NK-92 (cell line): ENCODE measurements around the gene NFAT5.
"Not testable (repeated sequence)": the region's sequence is repeated elsewhere in the genome, so short reads cannot be mapped to it uniquely, and the experiment has no call there.

ENCODE experiments used
- DNase-seq: peaks from one replicate; lab custom pipeline; 2025; ENCODE audit not compliant: unreplicated experiment; lab: John Stamatoyannopoulos, UW

Gene NFAT5

GRCh38 chr16:69706256-69706974 is 140.6 kb downstream of the NFAT5 start:
- no peak for DNase-seq

GRCh38 chr16:69706975-69707340 is 141.2 kb downstream of the NFAT5 start:
- no peak for DNase-seq

- DNase-seq, result no peak
These were observed 142.3 kb downstream of the NFAT5 start for GRCh38 chr16:69707920-69708683.

DNA sequence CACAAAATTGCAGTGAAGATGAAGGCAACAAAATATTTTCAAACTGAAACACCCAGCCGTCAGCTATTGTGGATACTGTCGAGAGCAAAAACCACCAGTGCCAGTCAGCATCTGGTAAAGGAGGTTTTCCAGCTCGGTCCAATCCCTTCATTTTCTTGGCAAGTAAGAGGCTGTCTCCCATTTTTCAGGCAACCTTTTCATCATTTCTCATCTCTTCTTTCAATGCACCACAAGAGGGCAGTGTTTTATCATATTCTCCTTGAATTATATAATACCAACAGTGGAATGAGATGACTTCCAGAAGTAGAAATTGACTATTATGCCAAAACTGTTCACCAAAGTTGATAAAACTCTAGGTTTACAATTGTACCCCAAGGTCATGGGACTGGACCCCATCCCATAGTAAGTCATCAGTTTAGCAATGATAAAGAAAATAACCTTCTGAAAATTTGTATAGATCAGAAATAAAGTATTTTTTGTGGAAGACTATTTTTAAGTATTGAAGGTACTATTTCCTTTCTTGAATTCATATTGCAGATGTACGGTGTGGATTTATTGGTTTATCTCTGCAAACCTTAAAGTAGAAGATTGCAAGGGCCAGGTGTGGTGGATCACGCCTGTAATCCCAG is 143.8 kb downstream of the NFAT5 start:
- no peak for DNase-seq

GRCh38 chr16:69711115-69711740 is 145.5 kb downstream of the NFAT5 start:
- DNase-seq, result no peak

DNA sequence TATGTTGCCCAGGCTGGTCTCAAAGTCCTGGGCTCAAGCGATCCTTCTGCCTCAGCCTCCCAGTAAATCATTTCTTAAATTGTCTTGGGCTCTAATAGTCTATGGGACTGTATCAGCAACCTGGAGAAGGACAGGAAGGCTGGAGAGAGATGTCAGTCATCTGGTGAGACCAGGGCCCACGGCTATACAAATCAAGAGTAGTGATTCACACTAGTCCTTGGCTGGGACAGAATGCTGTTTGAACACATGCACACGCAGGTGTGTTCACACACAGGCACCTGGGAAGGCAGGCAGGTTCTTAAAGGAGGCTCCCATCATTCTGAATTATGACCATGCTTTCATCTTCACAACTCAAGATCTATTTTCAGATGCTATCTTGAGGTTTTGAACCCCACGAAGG is 146.5 kb downstream of the NFAT5 start:
- no peak for DNase-seq

DNA sequence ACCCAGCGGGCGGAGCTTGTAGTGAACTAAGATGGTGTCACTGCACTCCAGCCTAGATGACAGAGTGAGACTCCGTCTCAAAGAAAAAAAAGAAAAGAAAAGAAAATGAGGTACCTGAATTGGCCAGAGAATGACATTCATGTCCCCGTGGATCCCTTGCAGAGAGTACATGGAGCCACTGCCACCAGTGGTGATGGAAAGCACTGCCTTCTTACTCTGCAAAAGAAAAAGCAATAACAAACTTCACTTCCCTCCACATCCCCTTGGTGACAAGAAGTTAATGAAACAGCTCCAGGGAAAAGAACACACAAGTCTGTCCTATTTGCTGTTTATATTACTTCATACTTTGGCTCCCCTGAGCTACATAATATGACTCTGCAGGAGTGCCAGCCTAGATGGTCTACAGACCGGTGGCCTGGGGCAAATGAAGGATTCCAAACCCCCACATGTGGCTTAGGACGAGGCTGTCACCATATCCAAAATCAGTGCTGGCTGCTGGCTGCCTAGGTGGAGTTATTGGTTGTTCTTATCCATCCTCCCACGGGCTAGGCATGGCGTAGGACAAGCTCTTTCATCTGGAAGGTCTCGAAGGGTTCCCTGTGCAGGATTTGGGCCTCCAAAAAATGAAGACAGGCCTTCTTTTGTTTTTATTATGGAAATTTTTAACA is 147.3 kb downstream of the NFAT5 start:
- DNase-seq, result no peak

GRCh38 chr16:69717066-69717465 is 151.3 kb downstream of the NFAT5 start:
- no peak for DNase-seq

- no peak for DNase-seq
These were observed 152.5 kb downstream of the NFAT5 start for GRCh38 chr16:69718111-69718764.

DNA sequence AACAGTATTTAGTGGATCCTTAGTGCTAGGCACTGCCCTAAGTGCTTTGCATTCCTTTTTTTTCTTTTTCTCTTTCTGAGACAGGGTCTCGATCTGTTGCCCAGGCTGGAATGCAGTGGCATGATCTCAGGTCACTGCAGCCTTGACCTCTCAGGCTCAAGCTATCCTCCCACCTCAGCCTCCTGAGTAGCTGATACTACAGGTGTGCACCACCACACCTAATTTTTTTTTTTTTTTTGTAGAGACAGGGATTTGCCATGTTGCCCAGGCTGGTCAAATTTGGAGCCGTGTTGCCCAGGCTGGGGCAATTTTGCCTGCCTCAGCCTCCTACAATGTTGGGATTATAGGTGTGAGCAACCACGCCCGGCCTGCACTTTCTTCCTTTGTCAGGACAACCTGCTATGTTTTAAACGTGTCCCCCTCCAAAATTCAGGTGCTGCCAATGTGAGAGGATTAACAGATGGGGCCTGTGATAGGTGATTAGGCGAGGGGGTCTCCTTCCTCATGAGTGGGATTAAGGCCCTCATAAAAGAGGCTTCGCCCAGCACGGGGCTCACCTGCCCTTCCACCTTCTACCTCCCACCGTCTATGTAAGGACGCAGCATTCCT is 155.2 kb downstream of the NFAT5 start:
- DNase-seq, result no peak

GRCh38 chr16:69721441-69721957 is 155.7 kb downstream of the NFAT5 start:
- no peak for DNase-seq

DNA sequence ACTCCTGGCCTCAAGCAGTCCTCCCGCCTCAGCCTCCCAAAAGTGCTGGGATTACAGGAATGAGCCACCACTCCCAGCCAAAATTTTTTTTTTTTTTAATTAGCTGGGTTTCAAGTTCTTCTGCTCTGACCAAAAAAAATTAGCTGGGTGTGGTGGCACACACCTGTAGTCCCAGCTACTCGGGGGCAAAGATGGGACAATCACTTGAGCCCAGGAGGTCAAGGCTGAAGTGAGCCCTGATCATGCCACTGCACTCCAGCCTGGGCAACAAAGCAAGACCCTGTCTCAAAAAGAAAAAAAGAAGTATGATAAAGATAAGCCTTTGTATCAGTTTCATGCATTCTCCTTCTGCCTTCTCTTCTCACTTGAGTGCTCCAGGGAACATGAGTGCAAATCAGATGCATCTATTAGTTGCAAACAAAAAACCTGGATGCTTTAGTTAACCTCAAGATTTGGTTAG is 158.7 kb downstream of the NFAT5 start:
- DNase-seq, result no peak

DNA sequence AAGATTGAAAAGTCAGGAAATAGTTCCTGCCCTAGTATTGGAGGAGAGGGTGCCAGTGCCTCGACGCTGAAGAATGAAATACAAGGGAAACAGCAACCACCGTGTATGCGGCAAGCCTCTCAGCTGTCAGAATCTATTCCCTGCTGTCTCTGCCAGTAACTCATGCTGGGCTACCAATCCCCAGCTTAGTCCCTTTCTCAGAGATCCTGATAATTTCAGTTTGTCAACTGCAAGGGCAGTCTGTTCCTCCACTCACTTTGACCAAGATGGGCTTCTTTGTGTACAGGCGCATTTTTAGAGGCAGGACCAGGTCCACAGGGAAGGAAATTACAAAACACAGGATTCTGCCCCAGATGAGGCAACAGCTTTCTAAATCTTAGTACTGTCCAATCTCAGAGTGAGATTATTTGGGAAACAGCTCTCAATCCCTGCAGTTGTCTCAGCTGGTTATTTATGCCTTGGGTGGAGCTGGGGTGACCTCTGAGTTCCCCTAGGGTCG is 159.3 kb downstream of the NFAT5 start:
- no peak for DNase-seq

DNA sequence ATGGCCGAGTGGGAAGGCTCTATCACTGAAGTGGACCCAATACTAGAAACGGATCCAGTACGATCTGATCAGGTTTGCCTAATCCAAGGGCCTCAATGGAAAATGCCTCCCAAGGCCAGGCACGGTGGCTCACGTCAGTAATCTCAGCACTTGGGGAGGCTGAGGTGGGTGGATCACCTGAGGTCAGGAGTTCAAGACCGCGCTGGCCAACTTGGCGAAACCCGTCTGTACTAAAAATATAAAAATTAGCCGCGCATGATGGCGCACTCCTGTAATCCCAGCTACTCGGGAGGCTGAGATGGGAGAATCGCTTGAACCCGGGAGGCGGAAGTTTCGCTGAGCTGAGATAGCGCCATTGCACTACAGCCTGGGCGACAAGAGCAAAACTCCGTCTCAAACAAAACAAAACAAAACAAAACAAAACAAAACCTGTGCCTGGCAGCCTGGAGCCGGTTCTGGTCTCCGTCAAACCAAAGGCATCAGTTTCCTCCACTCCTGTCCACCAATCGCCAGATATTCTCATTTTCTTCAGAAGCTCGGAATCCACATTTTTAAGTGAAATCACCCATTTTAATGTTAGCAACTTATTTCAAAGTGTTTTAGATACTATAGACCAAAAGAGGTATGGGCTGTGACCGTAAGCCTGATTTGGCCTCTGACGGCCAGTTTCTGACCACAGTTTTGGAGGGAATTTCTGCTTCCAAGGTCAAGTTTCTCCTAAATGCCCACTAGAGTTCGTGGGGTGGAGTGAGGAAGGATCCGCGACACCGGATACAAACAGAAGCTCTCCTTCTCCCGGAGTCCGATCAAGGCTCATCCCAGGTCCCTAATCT is 159.9 kb downstream of the NFAT5 start:
- DNase-seq, result no peak

DNA sequence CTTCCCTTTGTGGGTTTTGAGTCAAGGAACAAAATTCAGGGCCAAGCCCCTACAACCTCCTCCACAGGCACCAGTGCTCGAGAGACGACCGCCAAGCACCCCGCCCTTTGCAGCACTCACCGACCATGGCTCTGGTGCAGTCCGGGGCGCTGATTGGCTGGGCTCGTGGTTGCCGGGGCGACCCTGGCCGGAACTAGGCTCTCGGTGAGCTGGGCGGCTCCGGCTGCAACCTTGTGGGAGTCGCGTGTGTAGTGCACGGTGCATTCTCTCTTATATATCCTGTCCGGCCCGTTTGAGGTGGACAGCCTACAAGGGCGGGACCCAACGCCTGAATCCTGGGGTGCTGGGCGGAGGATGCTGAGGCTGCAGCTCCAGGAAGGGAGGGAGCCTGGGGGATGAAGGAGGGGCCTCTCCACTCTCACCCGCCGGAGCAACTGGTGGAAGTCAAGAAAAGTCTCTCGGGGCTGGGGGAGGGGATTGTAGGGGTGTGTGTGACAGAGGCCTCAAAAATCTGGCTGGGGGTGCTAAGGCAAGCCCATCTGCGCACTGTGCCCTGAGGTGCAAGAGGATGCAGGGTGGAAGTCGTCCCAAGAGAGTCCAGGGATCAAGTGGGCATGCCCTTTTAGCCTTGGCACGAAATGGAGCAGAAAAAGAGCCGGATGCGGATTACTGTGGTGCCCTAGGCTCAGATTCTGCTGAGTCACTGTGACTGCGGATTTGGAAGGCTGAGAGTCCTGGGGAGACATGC is 160.7 kb downstream of the NFAT5 start, which contains the start of gene NQO1:
NQO1 (minus strand) TSS at position 248 of the 748 bp plus-strand sequence; CDS start at position 127, 121 bp downstream.
- no peak for DNase-seq

DNA sequence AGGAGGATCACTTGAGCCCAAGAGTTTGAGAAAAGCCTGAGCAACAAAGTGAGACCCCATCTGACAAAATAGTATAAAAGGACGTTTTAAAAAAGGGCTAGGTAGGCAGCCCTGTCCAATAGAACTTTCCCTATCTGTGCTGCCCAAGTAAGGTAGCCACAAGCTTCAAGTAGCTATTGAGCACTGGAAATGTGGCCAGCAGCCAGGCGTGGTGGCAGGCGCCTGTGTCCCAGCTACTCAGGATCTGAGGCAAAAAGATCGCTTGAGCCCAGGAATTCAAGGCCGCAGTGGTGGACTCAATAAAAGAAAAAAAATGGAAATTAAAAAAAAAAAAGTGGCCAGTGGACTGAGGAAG is 162.1 kb downstream of the NFAT5 start:
- no peak for DNase-seq

- DNase-seq, result not testable (repeated sequence)
These were observed 163.3 kb downstream of the NFAT5 start for GRCh38 chr16:69729030-69729429.

- DNase-seq, result not testable (repeated sequence)
These were observed 165.5 kb downstream of the NFAT5 start for GRCh38 chr16:69731280-69731679.
